ENCODE measurements around the gene SRPK2. TPM values are rescaled to one million over a fixed set of nuclear protein-coding genes. Genes with fewer than 3 reads are reported as not detected.

Gene SRPK2
- total RNA-seq, 4 donors from 2014 or later: 21.5 to 35.1 (median 29.2) TPM

- intact Hi-C loops (cut with DNase I): no loop called here
- peaks cover 0 to 49% (median 0%) of the 10 kb centered on the region in 3 donors for H3K36me3 ChIP-seq
- no peak overlapping the region for H3K27ac ChIP-seq
- H3K4me3 ChIP-seq: no peak overlapping the region
- no peaks in the 10 kb centered on the region for H3K27me3 ChIP-seq
- peaks cover 0 to 4% (median 0%) of the 10 kb centered on the region in 3 donors for H3K4me1 ChIP-seq
- H3K9me3 ChIP-seq: no peaks in the 10 kb centered on the region
- TF ChIP-seq CTCF (IDR thresholded peaks at IDR 0.05): no peak
- TF ChIP-seq POLR2A (IDR thresholded peaks at IDR 0.05): no peak
- no peak for DNase-seq
- WGBS, 2 donors: 63 to 76% methylated on average over 8 to 9 of the region's 9 CpGs
Measured at GRCh38 chr7:105118612-105119600, 269.8 kb downstream of the SRPK2 start.

- Histone ChIP-seq H3K27me3 (no peaks in the 10 kb centered on the region), H3K4me1 (peaks cover 0 to 7% (median 0%) of the 10 kb centered on the region in 3 donors), H3K9me3 (no peaks in the 10 kb centered on the region), H3K4me3 (no peak overlapping the region), H3K27ac (no peak overlapping the region), H3K36me3 (peaks cover 18 to 92% (median 28%) of the 10 kb centered on the region in 3 donors)
- WGBS, 2 donors: 85 to 89% methylated on average over 9 to 11 of the region's 11 CpGs
- intact Hi-C loops (cut with DNase I): no loop called here
- no peak for DNase-seq
- TF ChIP-seq CTCF (IDR thresholded peaks at IDR 0.05): no peak
- no peak for TF ChIP-seq POLR2A (IDR thresholded peaks at IDR 0.05)
Measured at GRCh38 chr7:105112440-105113418, 276.0 kb downstream of the SRPK2 start.

GRCh38 chr7:105107458-105107857 lies 281.3 kb downstream of the SRPK2 start:
- H3K36me3 ChIP-seq: peaks cover 28 to 100% (median 42%) of the 10 kb centered on the region in 3 donors
- TF ChIP-seq CTCF (IDR thresholded peaks at IDR 0.05) (no peak), POLR2A (IDR thresholded peaks at IDR 0.05) (no peak)
- no peaks in the 10 kb centered on the region for H3K27me3 ChIP-seq
- WGBS, 2 donors: 81 to 84% methylated on average over 9 of the region's 9 CpGs
- H3K4me3 ChIP-seq: no peak overlapping the region
- intact Hi-C loops (cut with DNase I): no loop called here
- H3K27ac ChIP-seq: no peak overlapping the region
- H3K4me1 ChIP-seq: peaks cover 0 to 14% (median 0%) of the 10 kb centered on the region in 3 donors
- DNase-seq: no peak
- no peaks in the 10 kb centered on the region for H3K9me3 ChIP-seq

GRCh38 chr7:105106473-105106872 lies 282.2 kb downstream of the SRPK2 start:
- Histone ChIP-seq H3K27ac (no peak overlapping the region), H3K4me3 (no peak overlapping the region), H3K36me3 (peaks cover 21 to 99% (median 38%) of the 10 kb centered on the region in 3 donors), H3K4me1 (peaks cover 0 to 10% (median 0%) of the 10 kb centered on the region in 3 donors), H3K9me3 (no peaks in the 10 kb centered on the region), H3K27me3 (no peaks in the 10 kb centered on the region)
- no peak for DNase-seq
- intact Hi-C loops (cut with DNase I): no loop called here
- WGBS, 2 donors: 83 to 85% methylated on average over 6 of the region's 6 CpGs
- TF ChIP-seq POLR2A (IDR thresholded peaks at IDR 0.05): no peak
- TF ChIP-seq CTCF (IDR thresholded peaks at IDR 0.05): no peak
